Glutamatergic neuron (in vitro differentiated cells): Measurements from ENCODE around the gene METAP1D. TPM values are rescaled to one million over a fixed set of nuclear protein-coding genes. Genes with fewer than 3 reads are reported as not detected.

ENCODE experiments used
- DNase-seq: peaks from one replicate; pipeline ENCODE4 v3.0.0; 2022
- H3K27ac Mint-ChIP-seq: one replicate; pipeline ENCODE4 v1.8.0; 2020; ENCODE audit warnings: mild to moderate bottlenecking, mixed read lengths, inconsistent platforms; ENCODE audit not compliant: unreplicated experiment
- H3K27me3 Mint-ChIP-seq: one replicate; pipeline ENCODE4 v1.8.0; 2020; ENCODE audit warnings: mild to moderate bottlenecking, moderate library complexity, mixed read lengths, inconsistent platforms; ENCODE audit not compliant: unreplicated experiment
- H3K36me3 Mint-ChIP-seq: one replicate; pipeline ENCODE4 v1.8.0; 2020; ENCODE audit warnings: mild to moderate bottlenecking, mixed read lengths, inconsistent platforms; ENCODE audit not compliant: unreplicated experiment
- H3K4me1 Mint-ChIP-seq: one replicate; pipeline ENCODE4 v1.8.0; 2020; ENCODE audit warnings: mild to moderate bottlenecking, low read depth, mixed read lengths, inconsistent platforms; ENCODE audit not compliant: unreplicated experiment
- H3K4me3 Mint-ChIP-seq: one replicate; pipeline ENCODE4 v1.8.0; 2020; ENCODE audit warnings: mild to moderate bottlenecking, mixed read lengths, inconsistent platforms; ENCODE audit not compliant: unreplicated experiment
- H3K9me3 Mint-ChIP-seq: one replicate; pipeline ENCODE4 v1.8.0; 2020; ENCODE audit warnings: mild to moderate bottlenecking, moderate library complexity, mixed read lengths, inconsistent platforms; ENCODE audit not compliant: unreplicated experiment
- total RNA-seq: library from RNA; stranded (reverse); fragmentation: NEBNext Ultra II Directional; extraction: Animal tissue kit (Norgen Biotek cat#: 25700); gene quantifications from one replicate; pipeline ENCODE4 v1.2.1, GENCODE V29; 2021; ENCODE audit not compliant: unreplicated experiment
- TF ChIP-seq, protein P1 (sequence below): fragments of 200-600 bp; sonication (generic); IDR thresholded peaks from one replicate; pipeline ENCODE4 v1.5.0; 2021; ENCODE audit not compliant: partially characterized antibody, unreplicated experiment

Gene METAP1D
- total RNA-seq, 1 donor from 2014 or later = 5.1 TPM

DNA sequence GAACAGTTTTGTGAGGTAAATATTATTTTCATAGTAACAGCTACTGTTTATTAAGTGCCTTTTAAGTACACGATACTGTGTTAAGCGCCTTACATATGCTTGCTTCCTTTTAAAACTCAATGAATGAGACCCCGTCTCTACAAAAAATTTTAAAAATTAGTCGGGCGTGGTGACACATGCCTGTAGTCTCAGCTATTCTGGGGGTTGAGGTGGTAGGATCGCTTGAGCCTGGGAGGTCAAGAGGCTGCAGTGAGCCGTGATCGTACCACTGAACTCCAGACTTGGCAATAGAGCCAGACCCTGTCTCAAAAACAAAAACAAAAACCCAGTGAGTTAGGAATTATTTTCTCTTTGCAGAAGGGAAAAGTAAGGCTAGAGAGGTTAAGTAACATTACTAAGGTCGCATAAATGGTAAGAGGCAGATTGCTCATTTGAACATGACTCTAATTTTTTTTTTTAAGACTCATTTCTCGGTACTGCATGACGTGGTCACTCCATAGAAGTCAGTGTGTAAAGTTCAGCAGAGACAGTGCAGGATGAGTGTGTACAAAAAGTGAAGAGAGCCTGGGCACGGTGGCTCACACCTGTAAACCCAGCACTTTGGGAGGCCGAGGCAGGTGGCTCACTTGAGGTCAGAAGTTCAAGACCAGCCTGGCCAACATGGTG is 1.1 kb downstream of the METAP1D start:
- Mint-ChIP-seq H3K36me3 (no peaks in the 10 kb centered on the region), H3K9me3 (no peaks in the 10 kb centered on the region), H3K27me3 (peaks cover 1% of the 10 kb centered on the region), H3K27ac (no peak overlapping the region), H3K4me1 (no peaks in the 10 kb centered on the region), H3K4me3 (peak overlapping the region; percentile 91)
- DNase-seq = no peak
- TF ChIP-seq, protein P1, sequence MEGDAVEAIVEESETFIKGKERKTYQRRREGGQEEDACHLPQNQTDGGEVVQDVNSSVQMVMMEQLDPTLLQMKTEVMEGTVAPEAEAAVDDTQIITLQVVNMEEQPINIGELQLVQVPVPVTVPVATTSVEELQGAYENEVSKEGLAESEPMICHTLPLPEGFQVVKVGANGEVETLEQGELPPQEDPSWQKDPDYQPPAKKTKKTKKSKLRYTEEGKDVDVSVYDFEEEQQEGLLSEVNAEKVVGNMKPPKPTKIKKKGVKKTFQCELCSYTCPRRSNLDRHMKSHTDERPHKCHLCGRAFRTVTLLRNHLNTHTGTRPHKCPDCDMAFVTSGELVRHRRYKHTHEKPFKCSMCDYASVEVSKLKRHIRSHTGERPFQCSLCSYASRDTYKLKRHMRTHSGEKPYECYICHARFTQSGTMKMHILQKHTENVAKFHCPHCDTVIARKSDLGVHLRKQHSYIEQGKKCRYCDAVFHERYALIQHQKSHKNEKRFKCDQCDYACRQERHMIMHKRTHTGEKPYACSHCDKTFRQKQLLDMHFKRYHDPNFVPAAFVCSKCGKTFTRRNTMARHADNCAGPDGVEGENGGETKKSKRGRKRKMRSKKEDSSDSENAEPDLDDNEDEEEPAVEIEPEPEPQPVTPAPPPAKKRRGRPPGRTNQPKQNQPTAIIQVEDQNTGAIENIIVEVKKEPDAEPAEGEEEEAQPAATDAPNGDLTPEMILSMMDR = no peak

DNA sequence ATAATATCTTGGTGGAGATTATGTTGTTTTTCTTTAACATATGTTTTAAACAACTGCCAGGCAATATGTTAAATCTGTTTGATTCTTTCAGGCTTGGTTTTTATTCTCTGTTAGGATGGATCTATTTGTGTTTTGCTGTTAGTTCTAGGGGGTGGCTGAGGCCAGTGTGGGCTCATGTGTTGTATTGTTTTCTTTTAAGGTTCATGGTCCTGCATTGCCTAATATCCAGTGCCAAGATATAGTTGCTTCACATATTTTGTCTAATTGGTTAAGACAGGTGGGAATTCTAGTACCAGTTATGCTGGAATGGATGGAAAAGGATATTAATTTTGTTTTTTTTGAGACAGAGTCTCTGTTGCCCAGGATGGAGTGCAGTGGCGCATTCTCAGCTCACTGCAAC is 7.6 kb downstream of the METAP1D start:
- TF ChIP-seq, protein P1 = no peak
- H3K4me3 Mint-ChIP-seq = no peak overlapping the region
- peaks cover 5% of the 10 kb centered on the region for H3K4me1 Mint-ChIP-seq
- no peaks in the 10 kb centered on the region for H3K36me3 Mint-ChIP-seq
- H3K27me3 Mint-ChIP-seq = no peaks in the 10 kb centered on the region
- DNase-seq = no peak
- peaks cover 4% of the 10 kb centered on the region for H3K9me3 Mint-ChIP-seq
- no peak overlapping the region for H3K27ac Mint-ChIP-seq

DNA sequence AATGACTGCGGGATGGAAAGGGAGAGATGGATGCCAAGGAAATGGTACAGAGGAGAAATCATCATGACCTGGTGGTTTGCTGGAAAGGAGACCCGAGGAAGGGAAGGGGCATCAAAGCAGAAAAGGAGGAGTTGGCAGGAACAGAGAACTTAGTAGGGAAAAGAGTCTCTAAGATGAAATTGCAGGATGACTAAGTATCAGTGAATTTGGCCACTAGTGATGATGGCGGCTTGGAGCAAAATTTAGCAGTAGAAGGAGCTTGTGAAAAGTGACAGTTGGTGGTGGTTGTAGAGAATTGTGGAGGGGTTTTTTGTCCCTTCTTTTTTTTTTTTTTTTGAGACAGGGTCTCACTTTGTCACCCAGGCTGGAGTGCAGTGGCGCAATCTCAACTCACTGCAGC is 10.1 kb downstream of the METAP1D start:
- H3K27me3 Mint-ChIP-seq = no peaks in the 10 kb centered on the region
- H3K4me3 Mint-ChIP-seq = no peak overlapping the region
- H3K36me3 Mint-ChIP-seq = no peaks in the 10 kb centered on the region
- H3K27ac Mint-ChIP-seq = no peak overlapping the region
- TF ChIP-seq, protein P1 = no peak
- peaks cover 6% of the 10 kb centered on the region for H3K9me3 Mint-ChIP-seq
- DNase-seq = no peak
- H3K4me1 Mint-ChIP-seq = peaks cover 15% of the 10 kb centered on the region

DNA sequence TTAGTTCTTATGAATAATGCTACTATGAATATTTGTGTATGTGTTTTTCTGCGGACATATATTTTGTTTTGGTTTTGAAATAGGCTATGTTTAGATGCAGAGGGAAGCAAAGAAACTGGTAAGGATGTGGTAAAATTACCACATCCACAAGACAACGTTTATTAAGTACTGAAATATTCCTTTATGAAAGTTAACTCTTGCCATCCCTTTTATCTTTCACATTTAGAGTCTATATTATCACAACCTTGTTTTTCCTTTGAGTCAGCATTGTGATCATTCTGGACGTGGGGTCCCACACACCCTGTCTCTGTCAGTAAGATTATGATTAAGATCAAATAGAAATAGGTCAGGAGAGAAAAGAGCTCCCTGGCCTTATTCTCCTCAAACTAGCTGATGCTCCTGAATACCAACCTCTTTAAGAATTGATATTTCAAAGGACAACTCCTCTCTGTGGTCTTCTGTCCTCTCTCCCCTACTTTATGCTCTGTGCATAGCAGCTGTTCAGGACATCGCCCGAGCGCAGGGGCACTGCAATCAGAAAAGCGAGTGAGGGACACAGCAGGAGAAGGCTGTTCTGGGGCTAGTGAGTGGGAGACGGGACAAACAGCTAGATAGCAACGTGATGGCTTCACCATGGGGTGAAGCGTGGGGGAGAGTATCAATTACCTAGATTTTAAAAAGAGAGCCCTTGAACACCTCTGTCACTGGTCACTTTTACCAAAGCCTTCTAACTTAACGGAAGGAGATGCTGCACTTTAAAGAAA is 12.2 kb downstream of the METAP1D start:
- TF ChIP-seq, protein P1 = no peak
- Mint-ChIP-seq H3K4me3 (no peak overlapping the region), H3K27me3 (no peaks in the 10 kb centered on the region), H3K36me3 (no peaks in the 10 kb centered on the region), H3K4me1 (peaks cover 15% of the 10 kb centered on the region), H3K9me3 (peaks cover 6% of the 10 kb centered on the region), H3K27ac (peak overlapping the region; percentile 91)
- DNase-seq = peak; percentile 20
